NCI-H1092 (cell line): ENCODE results near the gene FZR1.
"Not testable (repeated sequence)": the region's sequence is repeated elsewhere in the genome, so short reads cannot be mapped to it uniquely, and the experiment has no call there.

Experiments
- DNase-seq: peaks from one replicate; lab custom pipeline; 2025; lab: John Stamatoyannopoulos, UW

The FZR1 gene

DNA sequence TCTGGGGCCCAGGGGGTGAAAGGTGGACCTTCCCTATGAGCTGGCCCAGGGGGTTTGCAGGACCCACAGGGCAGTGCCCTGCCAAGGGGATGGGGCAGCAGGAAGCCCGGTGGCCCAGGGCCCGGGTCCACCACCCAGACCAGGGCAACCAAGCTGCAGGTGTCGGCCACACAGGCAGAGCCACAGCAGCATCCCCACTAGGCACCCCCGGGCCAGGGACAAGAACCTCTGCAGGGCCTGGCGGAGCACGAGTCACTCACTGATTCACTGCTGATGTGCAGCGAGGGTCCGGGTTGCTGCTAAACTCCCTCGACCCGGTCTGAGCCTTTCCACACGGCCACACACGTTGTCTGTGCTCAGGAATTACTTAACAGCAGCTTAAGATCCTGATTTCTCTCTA lies 8.8 kb downstream of the FZR1 start:
- DNase-seq = no peak

DNA sequence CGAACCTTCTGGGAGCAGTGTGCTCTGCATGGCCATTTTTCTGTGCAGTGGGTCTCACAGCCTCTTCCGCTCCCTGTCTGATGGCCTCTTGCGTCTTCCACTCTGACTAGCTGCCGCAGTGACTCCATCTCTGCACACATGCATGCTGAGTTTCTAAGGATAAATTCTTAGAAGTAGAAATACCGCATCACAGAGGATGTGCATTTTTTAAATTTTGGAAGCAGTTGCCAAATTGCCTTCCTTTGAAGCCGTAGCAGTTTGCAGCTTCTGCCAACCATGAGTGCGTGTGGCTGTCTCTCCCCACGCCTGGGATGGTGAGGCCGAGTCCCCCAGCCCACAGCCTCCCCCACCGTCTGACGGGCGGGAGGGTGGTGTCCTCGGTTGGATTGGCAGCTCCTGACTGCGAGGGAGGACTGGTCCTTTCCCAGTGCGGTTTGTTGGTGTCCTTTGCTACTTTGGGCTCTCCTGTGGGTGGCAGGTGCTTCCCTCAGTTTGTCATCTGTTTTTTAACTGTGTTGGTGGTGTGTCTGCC lies 9.8 kb downstream of the FZR1 start:
- no peak for DNase-seq

DNA sequence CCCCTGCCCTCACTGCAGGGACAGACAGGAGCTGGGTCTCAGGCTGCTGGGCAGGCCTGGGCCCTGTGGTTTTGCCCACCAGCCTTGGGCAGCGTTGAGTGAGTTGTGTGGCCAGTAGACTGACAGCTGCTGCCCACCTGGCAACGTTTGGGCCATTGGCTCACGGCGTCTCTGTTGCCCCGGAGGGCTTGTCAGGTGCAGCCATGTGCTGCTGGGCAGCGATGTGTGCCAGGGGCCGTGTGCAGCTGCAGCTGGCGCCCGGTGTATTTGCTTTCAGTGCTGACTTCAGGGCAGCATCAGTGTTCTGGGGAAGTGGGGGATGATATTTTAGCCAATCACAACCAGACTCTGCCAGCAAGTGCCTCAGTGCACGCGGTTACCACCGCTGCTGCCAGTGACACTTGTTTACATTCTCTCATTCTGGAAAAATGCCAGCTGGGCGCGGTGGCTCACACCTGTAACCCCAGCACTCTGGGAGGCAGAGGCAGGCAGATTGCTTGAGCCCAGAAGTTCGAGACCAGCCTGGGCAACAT lies 10.6 kb downstream of the FZR1 start:
- DNase-seq = peak; percentile 94

DNA sequence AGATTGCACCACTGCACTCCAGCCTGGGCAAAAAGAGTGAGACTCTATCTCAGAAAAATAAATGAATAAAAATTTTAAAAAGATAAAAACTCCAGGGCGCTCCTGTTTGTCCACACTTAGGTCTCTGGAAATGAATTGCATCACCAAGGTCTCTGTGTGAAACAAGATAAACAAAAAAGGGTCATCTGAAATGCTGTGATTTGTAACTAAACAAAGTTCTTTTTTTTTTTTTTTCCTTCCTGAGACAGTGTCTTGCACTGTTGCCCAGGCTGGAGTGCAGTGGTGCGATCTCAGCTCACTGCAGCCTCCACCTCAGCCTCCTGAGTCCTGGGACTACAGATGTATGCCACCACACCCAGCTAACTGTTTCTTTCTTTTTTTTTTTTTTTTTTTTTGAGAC lies 11.5 kb downstream of the FZR1 start:
- no peak for DNase-seq

DNA sequence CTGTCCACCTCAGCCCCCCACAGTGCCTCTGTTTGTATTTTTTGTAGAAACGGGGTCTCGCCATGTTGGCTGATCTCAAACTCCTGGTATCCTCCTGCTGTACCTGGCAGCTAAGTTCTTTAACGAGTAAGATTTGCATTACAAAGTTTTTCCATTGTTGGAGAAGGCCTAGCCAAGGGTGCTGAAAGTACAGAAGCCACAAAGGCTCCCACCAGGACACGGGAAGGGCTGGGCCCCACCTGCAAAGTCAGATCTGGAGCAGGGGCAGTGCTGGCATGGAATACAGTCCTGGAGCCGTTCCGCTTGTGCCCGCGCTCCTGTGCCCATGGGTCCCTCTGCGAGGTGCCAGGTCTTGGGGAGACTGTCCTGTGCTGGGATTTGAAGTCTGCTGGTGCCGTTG lies 12.1 kb downstream of the FZR1 start:
- DNase-seq = no peak

DNA sequence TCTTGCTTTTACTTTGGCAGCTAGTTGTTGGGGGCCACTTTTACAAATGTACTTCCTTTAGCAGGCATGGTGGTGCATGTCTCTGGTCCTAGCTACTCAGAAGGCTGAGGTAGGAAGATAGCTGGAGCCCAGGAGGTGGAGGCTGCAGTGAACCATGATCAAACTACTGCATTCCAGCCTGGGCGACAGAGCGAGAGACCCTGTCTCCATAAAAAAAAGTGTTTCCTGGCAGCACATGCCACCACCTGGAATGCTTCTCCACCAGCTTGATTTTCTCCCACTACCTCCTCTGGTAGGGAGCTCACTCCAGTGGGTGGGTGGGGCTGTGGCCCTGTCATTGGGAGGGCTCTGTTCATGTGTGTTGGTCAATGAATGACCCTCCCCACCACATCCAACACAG lies 12.5 kb downstream of the FZR1 start:
- no peak for DNase-seq

DNA sequence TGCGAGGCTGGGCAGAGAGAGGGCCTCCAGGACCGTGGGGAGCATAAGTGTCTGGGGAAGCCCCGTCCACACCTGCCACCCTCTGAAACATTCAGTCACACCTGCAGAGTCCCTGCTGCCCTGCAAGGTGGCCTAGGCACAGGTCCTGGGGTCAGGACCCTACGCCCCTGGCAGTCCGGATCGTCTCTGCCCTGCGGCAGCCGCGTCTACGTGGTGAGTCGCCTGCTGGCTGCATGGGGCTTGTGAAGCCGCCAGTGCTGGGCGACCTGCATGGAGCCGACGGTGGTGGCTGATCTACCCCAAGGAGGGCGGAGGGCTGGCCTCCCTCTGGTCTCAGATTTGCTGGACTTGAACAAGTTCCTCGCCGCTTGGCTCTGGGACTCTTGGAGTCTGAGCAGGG lies 13.0 kb downstream of the FZR1 start:
- DNase-seq = no peak

DNA sequence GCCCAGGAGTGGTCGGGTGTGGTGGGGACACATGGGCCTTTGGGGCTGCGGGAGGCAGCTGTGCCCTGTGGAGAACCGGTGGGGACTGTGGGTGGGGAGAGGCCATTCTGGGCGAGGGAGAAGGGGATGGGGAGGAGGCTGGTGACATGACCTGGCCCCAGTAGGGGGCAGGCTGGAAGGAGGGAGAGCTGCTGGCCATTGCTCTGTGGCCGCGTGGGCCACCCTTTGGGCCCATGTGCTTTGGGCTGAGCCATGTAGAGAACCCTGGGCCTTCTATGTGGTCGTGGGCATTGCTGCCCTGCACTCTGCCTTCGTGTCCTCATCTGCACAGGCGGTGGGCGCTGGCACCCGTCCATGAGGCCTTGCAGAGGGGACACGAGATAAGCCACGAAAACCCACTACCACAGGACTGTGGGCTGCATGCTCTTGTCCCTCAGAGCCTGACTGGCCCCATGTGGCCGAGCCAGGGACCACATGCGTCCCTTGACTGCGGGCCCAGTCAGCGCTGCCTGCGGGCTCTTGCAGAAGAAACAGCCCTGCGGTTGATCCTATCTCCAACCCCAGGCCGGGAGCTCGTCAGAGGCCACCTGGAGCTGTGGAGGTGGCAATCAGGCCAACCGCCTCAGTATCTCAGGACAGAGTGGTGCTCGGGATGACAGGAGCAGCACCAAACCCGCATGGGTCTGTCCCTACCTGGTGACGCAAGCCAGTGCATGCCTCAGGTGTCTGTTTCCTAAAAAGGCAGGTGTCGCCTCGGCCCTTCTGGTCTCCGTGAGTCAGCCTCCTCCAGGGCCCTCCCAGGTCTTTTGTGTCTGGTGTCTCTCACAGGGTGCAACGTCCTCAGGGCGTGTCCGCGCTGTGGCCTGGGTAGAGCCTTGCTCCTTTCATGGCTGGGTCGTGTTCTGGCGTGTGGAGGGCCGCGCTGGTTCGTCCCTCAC lies 14.3 kb downstream of the FZR1 start:
- no peak for DNase-seq

DNA sequence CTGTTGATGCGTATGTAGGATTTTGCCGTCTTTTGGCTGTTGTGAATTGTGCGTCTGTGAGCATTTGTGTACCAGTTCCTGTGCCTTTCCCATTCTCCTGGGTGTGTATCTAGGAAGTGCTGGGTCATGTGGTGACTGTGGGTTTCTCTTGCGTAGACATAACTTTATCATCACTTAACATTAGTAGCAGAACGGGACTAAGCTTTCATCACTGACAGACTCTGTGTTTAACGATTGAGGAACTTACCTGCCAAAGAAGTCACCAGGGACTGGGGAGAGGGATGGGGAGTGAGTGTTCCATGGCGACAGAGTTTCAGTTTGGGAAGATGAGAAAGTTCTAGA lies 15.0 kb downstream of the FZR1 start:
- DNase-seq = no peak

DNA sequence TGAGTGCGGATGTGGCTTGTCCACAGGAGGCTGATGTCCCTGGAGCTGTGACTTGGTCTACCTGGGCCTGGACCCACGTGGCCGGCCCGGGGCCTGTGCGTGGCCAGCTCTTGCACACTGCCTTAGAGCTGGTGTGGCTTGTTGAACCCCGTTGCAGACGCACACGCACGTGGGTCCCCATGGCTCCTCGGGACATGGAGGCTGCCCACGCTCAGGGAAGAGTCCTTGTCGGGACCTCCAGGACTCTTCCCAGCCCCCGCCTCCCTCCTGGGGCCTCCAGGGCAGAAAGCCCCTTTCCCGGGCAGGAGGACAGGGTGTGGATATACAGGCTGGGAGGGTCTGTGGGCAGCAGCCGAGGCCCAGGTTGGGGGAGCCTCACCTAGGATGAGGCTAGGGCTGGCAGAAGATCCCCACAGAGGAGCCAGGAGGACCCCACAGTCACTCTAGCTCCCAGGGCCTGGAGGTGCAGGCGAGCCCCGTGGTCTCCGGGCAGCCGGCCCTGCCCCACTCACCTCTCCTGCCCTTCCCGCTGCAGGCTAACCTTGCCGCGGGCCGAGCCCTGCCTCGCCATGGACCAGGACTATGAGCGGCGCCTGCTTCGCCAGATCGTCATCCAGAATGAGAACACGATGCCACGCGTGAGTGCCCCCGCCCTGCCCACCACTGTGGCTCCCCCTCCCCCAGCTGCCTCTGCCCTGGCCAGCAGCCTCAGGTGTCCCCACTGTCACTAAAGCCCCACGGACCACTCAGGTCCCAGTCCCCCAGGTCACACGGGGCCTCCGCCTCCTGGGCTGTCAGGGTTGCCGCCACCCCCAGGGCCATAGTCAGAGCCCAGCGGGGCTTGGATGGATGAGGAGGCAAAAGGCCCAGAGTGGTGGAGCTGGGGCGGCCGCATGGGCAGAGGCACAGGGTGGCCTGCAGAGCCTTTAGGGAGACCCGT lies 16.6 kb downstream of the FZR1 start:
- no peak for DNase-seq

DNA sequence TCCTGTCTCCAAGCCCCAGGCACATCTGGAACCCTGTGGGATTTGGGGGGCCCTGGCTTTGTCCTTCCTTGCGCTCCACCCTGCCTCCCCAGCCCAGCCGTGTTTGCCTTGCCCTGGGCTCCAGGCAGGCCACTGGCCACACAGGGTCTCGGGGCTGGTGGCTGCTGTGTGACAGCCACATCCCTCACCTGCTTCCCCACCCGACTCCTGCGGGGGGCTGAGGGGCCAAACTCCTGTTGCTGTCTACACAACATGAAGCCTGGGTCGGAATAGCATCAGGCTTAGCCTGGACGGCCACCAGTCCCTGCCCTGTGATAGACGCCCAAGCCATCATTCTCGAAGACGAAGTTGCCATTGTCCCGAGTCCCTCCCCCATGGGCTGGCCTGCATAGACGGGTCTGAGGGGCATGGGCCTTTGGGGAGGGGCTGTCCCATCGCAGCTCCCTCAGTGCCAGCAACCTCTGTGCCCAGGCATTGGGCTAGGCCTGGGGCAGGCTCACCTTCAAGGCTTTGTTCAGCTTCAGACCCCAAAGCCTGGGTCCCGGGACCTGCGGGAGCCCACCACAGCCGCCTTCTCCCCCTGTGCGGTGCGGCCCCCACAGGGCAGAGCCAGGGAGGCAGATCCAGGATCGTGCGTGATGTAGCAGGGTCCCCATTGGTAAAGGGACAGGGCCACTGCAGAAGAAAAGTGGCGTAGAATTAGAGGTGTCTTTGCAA lies 17.4 kb downstream of the FZR1 start:
- DNase-seq = no peak

DNA sequence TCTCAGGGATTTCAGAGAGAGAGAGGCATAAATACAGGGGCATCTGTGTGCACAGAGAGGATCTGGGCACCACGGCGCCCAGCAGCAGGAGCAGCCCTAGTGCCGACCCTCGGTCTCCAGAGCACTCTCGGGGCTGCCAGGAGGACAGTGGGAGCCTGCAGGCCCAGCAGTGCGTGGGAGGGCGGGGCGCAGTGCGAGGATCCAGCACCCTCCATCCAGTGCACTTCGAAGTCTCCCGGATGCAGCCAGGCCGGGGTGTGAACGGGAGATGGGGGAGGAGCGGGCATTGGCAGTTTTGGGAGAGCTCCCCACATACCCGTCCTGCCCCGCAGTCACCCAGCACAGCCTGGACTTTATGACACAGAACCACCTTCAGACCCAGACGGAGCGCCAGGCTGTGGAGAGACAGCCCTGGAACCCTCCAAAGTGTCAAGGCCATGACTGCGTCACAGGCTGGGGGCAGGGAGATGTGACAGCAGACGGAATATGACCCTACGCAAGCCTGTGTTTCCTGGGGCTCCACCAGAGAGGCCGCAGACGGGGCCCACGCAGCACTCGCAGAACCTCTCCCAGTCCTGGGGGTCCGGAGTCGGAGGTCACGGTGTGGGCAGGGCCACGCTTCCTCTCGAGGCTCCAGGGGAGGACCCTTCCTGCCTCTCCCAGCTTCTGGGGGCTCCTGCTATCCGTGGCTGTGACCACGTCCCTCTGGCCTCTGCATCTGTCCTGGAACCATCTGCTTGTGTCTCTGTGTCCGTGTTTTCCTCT lies 18.1 kb downstream of the FZR1 start:
- DNase-seq = no peak

DNA sequence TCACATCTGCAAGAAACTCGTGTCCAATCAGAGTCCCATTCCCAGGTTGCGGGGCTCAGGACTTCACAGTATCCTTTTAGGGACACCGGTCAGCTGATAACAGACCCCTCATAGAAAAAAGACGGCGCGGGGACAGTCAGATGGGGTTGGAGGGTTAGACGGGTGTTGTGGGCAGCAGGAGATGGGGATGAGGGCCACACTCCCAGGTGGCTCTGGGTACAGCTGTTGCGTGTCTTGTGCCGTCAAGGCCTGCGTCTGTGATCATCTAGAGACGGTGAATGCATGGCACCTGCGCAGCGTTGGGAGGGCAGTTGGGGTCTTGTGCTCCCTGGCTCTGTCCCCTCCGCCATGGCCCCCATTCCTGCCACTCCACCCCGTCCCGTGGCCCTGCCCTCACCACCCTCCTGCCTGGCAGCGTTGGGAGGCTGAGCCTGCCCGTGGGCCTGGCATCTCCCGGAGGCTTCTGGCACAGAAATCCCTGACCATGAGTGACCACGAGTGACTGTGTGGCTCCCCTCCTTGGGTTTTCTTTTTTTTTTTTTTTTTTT lies 18.9 kb downstream of the FZR1 start:
- no peak for DNase-seq

DNA sequence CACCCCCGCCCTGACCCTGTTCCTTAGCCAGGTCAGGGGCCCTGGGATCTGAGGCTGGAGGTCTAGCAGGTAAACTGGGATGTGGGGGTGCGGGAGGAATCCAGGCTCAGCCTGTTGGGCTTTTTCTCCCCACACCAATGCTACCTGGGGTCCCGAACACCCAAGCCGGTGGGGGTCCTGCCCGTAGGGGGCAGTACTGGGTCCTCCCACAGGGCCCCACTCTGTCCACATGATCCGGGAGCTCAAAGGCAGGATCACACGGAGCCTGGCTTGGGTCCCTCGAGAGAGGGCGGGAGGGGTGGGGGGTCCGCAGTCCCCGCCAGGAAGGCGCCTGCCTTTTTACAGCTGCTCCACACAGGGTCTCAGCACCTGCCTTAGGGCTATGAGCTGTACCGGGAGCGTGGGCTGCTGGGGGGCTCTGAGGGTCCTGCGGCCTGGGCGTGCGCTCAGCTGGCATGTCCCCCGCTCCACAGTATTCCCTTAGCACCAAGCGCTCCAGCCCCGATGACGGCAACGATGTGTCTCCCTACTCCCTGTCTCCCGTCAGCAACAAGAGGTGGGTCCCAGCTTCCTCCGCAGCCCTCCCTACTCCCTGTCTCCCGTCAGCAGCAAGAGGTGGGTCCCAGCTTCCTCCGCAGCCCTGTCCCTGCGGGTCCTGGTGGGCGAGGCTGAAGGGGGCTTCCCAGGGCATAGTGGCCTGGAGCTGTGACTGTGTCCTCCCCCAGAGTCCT lies 20.6 kb downstream of the FZR1 start:
- DNase-seq = no peak

DNA sequence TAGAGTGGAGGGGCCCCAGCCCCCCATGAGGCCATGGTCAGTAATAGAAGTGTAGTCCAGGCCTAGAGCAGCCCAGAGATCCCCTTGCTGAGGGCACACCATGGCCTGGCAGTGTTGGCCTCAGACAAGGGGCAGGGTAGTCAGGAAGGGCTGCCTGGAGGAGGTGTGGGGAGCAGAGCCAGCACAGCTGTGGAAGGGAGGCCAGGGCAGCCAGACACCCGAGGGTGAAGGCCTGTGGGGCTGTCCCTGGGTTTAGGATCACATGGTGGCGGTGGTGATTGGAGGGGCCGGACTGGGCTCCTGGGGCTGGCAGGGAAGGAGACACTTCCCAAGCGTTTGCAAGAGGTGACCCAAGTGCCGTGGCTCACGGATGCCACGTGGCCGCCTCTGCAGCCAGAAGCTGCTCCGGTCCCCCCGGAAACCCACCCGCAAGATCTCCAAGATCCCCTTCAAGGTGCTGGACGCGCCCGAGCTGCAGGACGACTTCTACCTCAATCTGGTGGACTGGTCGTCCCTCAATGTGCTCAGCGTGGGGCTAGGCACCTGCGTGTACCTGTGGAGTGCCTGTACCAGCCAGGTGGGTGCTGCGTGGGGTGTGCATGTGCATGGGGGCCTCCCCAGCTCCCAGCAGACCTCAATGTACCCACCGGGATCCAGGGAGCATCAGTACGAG lies 21.3 kb downstream of the FZR1 start:
- DNase-seq = no peak

DNA sequence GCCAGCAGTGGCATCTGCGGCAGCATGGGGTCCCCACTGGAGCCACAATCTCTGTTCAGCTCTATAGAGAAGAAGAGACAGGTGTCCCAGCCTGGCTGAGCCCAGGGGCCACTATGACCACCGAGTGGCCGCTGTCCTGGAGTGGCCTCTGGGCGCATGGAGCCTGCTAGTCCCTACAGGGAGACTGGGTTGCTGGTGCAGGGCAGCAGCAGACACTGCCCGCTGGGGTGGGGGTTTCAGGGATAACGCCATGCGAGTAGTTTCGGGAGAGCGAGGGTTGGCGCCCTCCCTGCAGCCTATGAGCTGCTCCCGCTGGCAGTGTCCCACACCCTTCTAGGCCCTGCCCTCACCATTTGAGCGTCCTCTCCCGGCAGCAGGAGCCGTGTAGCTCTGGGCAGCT lies 22.0 kb downstream of the FZR1 start:
- no peak for DNase-seq

DNA sequence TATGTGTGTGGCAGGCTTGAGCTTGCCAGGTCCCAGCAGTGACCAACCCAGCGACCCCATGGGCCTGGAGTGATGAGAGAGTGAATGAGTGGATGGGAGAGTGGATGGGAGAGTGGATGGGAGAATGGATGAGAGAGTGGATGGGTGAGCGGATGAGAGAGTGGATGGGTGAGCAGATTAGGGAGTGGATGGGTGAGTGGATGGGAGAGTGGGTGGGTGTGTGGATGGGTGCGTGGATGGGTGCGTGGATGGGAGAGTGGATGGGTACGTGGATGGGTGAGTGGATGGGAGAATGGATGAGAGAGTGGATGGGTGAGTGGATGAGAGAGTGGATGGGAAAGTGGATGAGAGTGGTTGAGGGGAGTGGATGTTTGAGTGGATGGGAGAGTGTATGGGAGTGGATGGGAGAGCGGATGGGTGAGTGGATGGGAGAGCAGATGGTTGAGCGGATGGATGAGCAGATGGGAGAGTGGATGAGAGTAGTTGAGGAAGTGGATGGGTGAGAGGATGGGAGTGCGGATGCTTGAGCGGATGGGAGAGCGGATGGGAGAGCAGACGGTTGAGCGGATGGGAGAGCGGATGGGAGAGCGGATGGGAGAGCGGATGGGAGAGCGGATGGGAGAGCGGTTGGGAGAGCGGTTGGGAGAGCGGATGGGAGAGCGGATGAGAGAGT lies 22.6 kb downstream of the FZR1 start:
- no peak for DNase-seq

DNA sequence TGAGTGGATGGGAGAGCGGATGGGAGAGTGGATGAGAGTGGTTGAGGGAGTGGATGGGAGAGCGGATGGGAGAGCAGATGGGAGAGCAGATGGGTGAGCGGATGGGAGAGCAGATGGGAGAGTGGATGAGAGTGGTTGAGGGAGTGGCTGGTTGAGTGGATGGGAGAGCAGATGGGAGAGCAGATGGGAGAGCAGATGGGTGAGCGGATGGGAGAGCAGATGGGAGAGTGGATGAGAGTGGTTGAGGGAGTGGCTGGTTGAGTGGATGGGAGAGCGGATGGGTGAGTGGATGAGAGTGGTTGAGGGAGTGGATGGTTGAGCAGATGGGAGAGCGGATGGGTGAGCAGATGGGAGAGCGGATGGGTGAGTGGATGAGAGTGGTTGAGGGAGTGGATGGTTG lies 23.2 kb downstream of the FZR1 start:
- not testable (repeated sequence) for DNase-seq

DNA sequence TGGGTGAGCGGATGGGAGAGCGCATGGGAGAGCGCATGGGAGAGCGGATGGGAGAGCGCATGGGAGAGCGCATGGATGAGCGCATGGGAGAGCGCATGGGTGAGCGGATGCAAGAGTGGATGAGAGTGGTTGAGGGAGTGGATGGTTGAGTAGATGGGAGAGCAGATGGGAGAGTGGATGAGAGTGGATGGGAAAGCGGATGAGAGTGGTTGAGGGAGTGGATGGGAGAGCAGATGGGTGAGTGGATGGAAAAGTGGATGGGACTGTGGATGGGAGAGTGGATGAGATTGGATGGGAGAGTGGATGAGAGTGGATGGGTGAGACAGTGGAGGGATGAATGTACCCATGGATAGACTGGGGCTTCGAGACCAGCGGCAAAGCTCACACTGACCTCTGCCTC lies 24.3 kb downstream of the FZR1 start:
- DNase-seq = no peak
